ENCODE data around the gene SNX27.

The SNX27 gene

GRCh38 chr1:151619489-151620093 is 7.7 kb downstream of the SNX27 start:
- TF ChIP-seq CTCF (IDR thresholded peaks at IDR 0.05; ENCODE audit: borderline replicate concordance, insufficient read depth, low read depth, low read length), result no peak
- no peak overlapping the region for H3K4me3 ChIP-seq (ENCODE audit: low read depth, low read length)

GRCh38 chr1:151620286-151620685 is 8.4 kb downstream of the SNX27 start:
- no peak for TF ChIP-seq CTCF (IDR thresholded peaks at IDR 0.05; ENCODE audit: borderline replicate concordance, insufficient read depth, low read depth, low read length)
- H3K4me3 ChIP-seq (ENCODE audit: low read depth, low read length), result no peak overlapping the region

- no peak for TF ChIP-seq CTCF (IDR thresholded peaks at IDR 0.05; ENCODE audit: borderline replicate concordance, insufficient read depth, low read depth, low read length)
- H3K4me3 ChIP-seq (ENCODE audit: low read depth, low read length), result no peak overlapping the region
These were observed 9.5 kb downstream of the SNX27 start for GRCh38 chr1:151621351-151621750.

- H3K4me3 ChIP-seq (ENCODE audit: low read depth, low read length), result no peak overlapping the region
- TF ChIP-seq CTCF (IDR thresholded peaks at IDR 0.05; ENCODE audit: borderline replicate concordance, insufficient read depth, low read depth, low read length), result no peak
These were observed 12.9 kb downstream of the SNX27 start for GRCh38 chr1:151624783-151625182.

GRCh38 chr1:151626740-151627334 is 15.0 kb downstream of the SNX27 start:
- TF ChIP-seq CTCF (IDR thresholded peaks at IDR 0.05; ENCODE audit: borderline replicate concordance, insufficient read depth, low read depth, low read length), result no peak

GRCh38 chr1:151629278-151629677 is 17.4 kb downstream of the SNX27 start:
- TF ChIP-seq CTCF (IDR thresholded peaks at IDR 0.05; ENCODE audit: borderline replicate concordance, insufficient read depth, low read depth, low read length), result no peak
- H3K4me3 ChIP-seq (ENCODE audit: low read depth, low read length), result no peak overlapping the region

More at GRCh38 chr1:151626740-151627334, 15.0 kb downstream of the SNX27 start:
- H3K4me3 ChIP-seq (ENCODE audit: low read depth, low read length), result no peak overlapping the region

GRCh38 chr1:151635479-151636072 is 23.7 kb downstream of the SNX27 start:
- TF ChIP-seq CTCF (IDR thresholded peaks at IDR 0.05; ENCODE audit: borderline replicate concordance, insufficient read depth, low read depth, low read length), result no peak
- no peak overlapping the region for H3K4me3 ChIP-seq (ENCODE audit: low read depth, low read length)

All from GM12875 (cell line).